Heart right ventricle (tissue), 16 donors: ENCODE measurements around the gene C1QTNF1. TPM values are rescaled to one million over a fixed set of nuclear protein-coding genes. Genes with fewer than 3 reads are reported as not detected.

ENCODE experiments used
- ATAC-seq, 8 donors: fragments of 200-7000 bp; cut with Tn5 transposase; one replicate each; pipeline ENCODE4 v1.9.1; 2020; ENCODE audit warnings: mild to moderate bottlenecking in 8 of 8, moderate library complexity in 8 of 8, moderate number of reproducible peaks in 1 of 8
- DNase-seq, 2 donors: peaks; one replicate each; pipeline ENCODE4 v3.0.0-alpha.2; 2020
- H3K27ac ChIP-seq, 10 donors: fragments of 200-600 bp; sonication (generic) in 2 of 10; one replicate each; pipeline versions ENCODE4 v1.5.0 to v1.8.0; 2020 to 2022; ENCODE audit warnings: mild to moderate bottlenecking in 3 of 10
- H3K27me3 ChIP-seq, 7 donors: fragments of 200-600 bp; one replicate each; pipeline ENCODE4 v1.8.0; 2021 to 2022; ENCODE audit warnings: mild to moderate bottlenecking in 2 of 7
- H3K36me3 ChIP-seq, 9 donors: fragments of 200-600 bp; sonication (generic) in 1 of 9; one replicate each; pipeline versions ENCODE4 v1.5.0 to v1.8.0; 2020 to 2022; ENCODE audit warnings: mild to moderate bottlenecking in 2 of 9
- H3K4me1 ChIP-seq, 9 donors: fragments of 200-600 bp; sonication (generic) in 1 of 9; one replicate each; pipeline versions ENCODE4 v1.5.0 to v1.8.0; 2020 to 2022; ENCODE audit warnings: mild to moderate bottlenecking in 4 of 9
- H3K4me3 ChIP-seq, 10 donors: fragments of 200-600 bp; sonication (generic) in 2 of 10; one replicate each; pipeline versions ENCODE4 v1.5.0 to v1.8.0; 2020 to 2022; ENCODE audit warnings: mild to moderate bottlenecking in 7 of 10, moderate library complexity in 2 of 10
- H3K9me3 ChIP-seq, 11 donors: fragments of 200-600 bp in 10 of 11; sonication (generic) in 2 of 11; one replicate each; pipeline versions ENCODE4 v1.5.0 to v1.8.0; 2013 to 2022; ENCODE audit warnings: mild to moderate bottlenecking in 2 of 11, control low read depth in 1 of 11, moderate library complexity in 1 of 11
- WGBS, 2 donors: extraction: QIAGEN DNeasy Blood & Tissue Kit; methylation state at CpG; one replicate each; pipeline ENCODE4 v1.1.7; 2013; ENCODE audit warnings: inconsistent platforms in 1 of 2; 5-methylcytosine and 5-hydroxymethylcytosine counted together
- intact Hi-C, 10 donors: fragments of 100-400 bp; cut with DNase I; formaldehyde crosslinking; loops; one replicate each; pipeline versions ENCODE4 v1.11.1 to v1.14.2; 2022
- polyA plus RNA-seq, 2 donors: library from polyadenylated mRNA; stranded (reverse); fragments of 200-250 nt; gene quantifications; one replicate each; pipeline ENCODE4 v1.2.3, GENCODE V29; 2013
- total RNA-seq, 10 donors: library from RNA; stranded (reverse); fragmentation: NEBNext Ultra II Directional in 3 of 10; extraction: Animal tissue kit (Norgen Biotek cat#: 25700) in 3 of 10; gene quantifications; one replicate each; pipeline versions ENCODE4 v1.2.1 to v1.2.4, GENCODE V29; 2021 to 2023
- TF ChIP-seq, protein P1 (sequence below), 9 donors: fragments of 200-600 bp; sonication (generic) in 2 of 9; IDR thresholded peaks; one replicate each; pipeline versions ENCODE4 v1.5.0 to v1.8.0; 2021 to 2022; ENCODE audit warnings: antibody characterized with exemption in 9 of 9, mild to moderate bottlenecking in 5 of 9, moderate library complexity in 1 of 9
- donor health status: Arrhythmogenic right ventricular cardiomyopathy.
- donor health status: ischemic (EF 13 %, LVEDD 7.1; RV severe dilation, severe dysfunction).
- donor health status: healthy with polysubstance abuse.
- donor health status: DM: no; HTN: yes; CAD: no.
- donor health status: DM: no; HTN: no; CAD: no.
- donor health status: ischemic (EF 25% LVEDD 6.9; RV normal size, moderate dysfunction).
- donor health status: ischemic (EF 25% LVEDD 5.7; RV mildly dilated, moderate dysfunction).
- donor health status: healthy.
- donor health status: DM: yes; HTN: yes; CAD: no.
- donor health status: Ischemic cardiomyopathy.
- donor health status: ischemic (EF 35%, LVEDD 5.7; RV mildly dilated, moderate dysfunction).
- donor health status: nonischemic (EF 11% LVEDD 7.7; RV severe dilation, severe dysfunction).
- donor health status: DM: yes; HTN: yes; CAD: no.
- donor health status: PGD.
- donor health status: ischemic (EF 29% LVEDD 5.4; RV normal size, mild dysfunction).
- donor health status: nonischemic (EF 23%, LVEDD 6.1; RV moderate dilation, normal function).

Gene C1QTNF1
- total and polyA plus RNA-seq, 12 donors, result 29.3 to 685 (median 67.3) TPM

DNA sequence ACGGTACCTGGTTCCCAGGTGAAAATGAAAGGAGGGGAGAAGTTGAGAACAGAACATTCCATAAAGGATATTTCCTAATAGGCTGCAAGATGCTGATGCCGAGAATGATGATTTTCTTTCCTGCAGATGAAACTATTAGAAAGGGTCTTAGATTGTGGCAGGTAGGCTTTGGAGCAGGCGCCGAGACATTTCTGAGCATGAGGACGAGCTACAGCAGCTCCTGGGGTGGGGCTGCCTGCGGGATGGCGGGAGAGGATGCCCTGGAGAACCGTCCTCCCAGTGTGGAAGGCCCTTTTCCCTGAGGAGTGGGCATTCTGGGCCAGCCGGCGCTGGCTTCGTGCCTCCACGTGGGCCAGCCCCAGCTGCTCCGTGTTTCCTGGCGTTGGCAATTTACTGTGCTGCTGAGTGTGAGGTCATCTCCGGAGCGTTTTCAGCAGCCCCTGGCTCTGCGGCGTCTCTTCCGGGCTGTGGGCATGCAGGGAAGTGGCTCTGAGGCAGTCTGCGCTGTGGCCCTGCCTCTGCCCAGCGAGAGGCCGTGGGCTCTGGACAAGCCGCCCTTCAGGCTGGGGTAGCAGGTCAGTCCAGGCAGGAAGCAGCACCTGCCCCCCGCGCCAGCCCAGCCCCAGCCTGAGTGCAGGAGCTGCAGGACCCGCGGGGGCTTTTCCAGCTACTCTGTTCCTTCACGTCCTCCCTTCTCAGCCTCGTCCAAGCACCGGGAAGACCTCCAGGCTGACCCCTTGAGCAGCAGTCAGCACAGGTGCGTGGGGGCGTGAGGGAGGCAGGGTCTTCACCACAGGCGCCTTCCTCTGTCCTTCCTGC lies 62.8 kb downstream of the C1QTNF1 start:
- H3K36me3 ChIP-seq, result peaks cover 4 to 66% (median 27%) of the 10 kb centered on the region in 9 donors
- WGBS, 2 donors, result 84 to 85% methylated on average over 33 of the region's 33 CpGs
- peaks cover 0 to 34% (median 15%) of the 10 kb centered on the region in 9 donors for H3K4me1 ChIP-seq
- H3K4me3 ChIP-seq, result no peak overlapping the region
- ATAC-seq (no peak), DNase-seq (peak in 1 of 2 donors; percentile 10)
- TF ChIP-seq, protein P1, sequence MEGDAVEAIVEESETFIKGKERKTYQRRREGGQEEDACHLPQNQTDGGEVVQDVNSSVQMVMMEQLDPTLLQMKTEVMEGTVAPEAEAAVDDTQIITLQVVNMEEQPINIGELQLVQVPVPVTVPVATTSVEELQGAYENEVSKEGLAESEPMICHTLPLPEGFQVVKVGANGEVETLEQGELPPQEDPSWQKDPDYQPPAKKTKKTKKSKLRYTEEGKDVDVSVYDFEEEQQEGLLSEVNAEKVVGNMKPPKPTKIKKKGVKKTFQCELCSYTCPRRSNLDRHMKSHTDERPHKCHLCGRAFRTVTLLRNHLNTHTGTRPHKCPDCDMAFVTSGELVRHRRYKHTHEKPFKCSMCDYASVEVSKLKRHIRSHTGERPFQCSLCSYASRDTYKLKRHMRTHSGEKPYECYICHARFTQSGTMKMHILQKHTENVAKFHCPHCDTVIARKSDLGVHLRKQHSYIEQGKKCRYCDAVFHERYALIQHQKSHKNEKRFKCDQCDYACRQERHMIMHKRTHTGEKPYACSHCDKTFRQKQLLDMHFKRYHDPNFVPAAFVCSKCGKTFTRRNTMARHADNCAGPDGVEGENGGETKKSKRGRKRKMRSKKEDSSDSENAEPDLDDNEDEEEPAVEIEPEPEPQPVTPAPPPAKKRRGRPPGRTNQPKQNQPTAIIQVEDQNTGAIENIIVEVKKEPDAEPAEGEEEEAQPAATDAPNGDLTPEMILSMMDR (IDR thresholded peaks at IDR 0.05), result no peak
- intact Hi-C loops, result loop anchor here (1.0 to 10.0 kb wide), 9 partner anchors 52 to 628 kb away; no protein-coding TSS in a partner anchor
- no peak overlapping the region for H3K27ac ChIP-seq
- H3K9me3 ChIP-seq, result no peaks in the 10 kb centered on the region
- H3K27me3 ChIP-seq, result peaks cover 0 to 14% (median 5%) of the 10 kb centered on the region in 7 donors

DNA sequence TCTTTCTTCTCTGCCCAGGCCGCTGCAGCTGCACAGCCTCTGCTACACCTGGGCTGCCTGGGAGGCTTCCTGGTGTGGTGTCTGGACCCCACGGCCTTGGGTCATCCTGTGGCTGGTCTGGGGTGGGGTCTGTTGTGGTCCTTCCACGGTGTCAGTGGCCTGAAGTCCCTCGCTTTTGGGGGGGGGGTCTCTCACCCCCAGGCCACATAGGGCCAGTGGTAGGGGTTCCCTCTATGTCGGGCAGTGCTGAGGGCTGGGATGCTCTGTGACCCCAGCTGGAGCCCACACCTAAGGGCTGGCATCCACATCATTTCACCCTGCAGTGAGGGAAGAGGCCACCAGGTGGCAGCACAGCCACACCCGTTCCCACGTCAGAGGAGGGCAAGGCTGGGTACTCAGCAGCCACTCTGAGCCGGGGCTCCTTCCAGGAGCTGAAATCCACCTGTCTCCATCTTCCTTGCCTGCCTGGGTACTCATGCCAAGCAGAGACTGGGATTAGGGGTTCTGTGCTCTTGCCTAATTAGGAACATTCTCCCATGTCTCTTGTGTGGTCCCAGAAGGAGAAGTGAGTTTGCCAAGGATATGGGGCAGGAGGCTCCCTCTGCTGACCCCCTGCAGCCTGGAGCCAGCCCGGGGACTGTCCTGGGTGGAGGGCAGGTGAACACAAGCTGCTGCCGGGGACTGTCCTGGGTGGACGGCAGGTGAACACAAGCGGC lies 63.6 kb downstream of the C1QTNF1 start:
- Histone ChIP-seq H3K36me3 (peaks cover 4 to 59% (median 27%) of the 10 kb centered on the region in 9 donors), H3K4me1 (peaks cover 0 to 26% (median 10%) of the 10 kb centered on the region in 9 donors), H3K27ac (no peak overlapping the region), H3K4me3 (no peak overlapping the region), H3K9me3 (no peaks in the 10 kb centered on the region), H3K27me3 (peaks cover 0 to 21% (median 8%) of the 10 kb centered on the region in 7 donors)
- intact Hi-C loops, result loop anchor here (1.0 to 10.0 kb wide), 9 partner anchors 53 to 627 kb away; no protein-coding TSS in a partner anchor
- DNase-seq (peak; percentile 57 to 77), ATAC-seq (peak; percentile 41 to 74 (median 70))
- TF ChIP-seq, protein P1 (IDR thresholded peaks at IDR 0.05), result peak; percentile 89 to 96 (median 92)
- WGBS, 2 donors, result 47 to 50% methylated on average over 12 of the region's 12 CpGs

- ATAC-seq (no peak), DNase-seq (no peak)
- no peak overlapping the region for H3K27ac ChIP-seq
- H3K9me3 ChIP-seq, result no peaks in the 10 kb centered on the region
- intact Hi-C loops, result loop anchor here in 4 of 10 donors (2.0 to 10.0 kb wide), 6 partner anchors 54 to 626 kb away; no protein-coding TSS in a partner anchor
- H3K4me1 ChIP-seq, result peaks cover 0 to 17% (median 6%) of the 10 kb centered on the region in 9 donors
- TF ChIP-seq, protein P1 (IDR thresholded peaks at IDR 0.05), result no peak
- H3K27me3 ChIP-seq, result peaks cover 0 to 29% (median 12%) of the 10 kb centered on the region in 7 donors
- no peak overlapping the region for H3K4me3 ChIP-seq
- H3K36me3 ChIP-seq, result peaks cover 4 to 50% (median 22%) of the 10 kb centered on the region in 9 donors
- 94 to 96% methylated on average over 26 of the region's 26 CpGs for WGBS, 2 donors
Measured at GRCh38 chr17:79088247-79088996, 64.5 kb downstream of the C1QTNF1 start.
